Uterus (tissue), 2 donors: ENCODE measurements around the gene PHLPP1.

Source experiments
- POLR2A ChIP-seq, 2 donors: fragments of 450-650 bp; IDR thresholded peaks; one replicate each; pipeline ENCODE4 v1.6.1; 2016; ENCODE audit warnings: antibody characterized with exemption in 2 of 2, mild to moderate bottlenecking in 1 of 2, moderate library complexity in 1 of 2
- TF ChIP-seq, protein P1 (sequence below), 4 experiments: fragments of 200-600 bp in 2 of 4; fragments of 450-650 bp in 2 of 4; sonication (generic) in 2 of 4; IDR thresholded peaks; one replicate each; pipeline ENCODE4 v1.5.1; 2016 to 2019; ENCODE audit warnings: antibody characterized with exemption in 4 of 4, mild to moderate bottlenecking in 2 of 4, moderate library complexity in 1 of 4

DNA sequence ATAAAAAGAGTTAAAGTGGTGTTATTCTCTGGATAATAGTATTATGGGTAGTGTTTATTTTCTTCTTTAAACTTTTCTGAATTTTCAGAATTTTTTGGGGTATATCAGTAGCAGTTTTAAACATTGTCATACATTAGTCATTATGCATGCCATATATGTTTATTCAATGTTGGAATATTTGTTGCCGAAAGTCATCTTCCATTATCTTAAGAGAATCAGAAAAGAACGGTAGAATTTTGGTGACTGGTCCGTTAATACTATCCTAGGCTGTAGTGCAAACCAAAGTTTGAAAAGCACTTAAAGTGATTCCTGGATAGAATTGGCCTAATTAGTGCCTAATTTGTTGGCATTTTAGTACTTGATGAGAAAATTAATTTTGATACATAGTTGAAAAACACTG, 244.1 kb downstream of the PHLPP1 start:
- TF ChIP-seq, protein P1, sequence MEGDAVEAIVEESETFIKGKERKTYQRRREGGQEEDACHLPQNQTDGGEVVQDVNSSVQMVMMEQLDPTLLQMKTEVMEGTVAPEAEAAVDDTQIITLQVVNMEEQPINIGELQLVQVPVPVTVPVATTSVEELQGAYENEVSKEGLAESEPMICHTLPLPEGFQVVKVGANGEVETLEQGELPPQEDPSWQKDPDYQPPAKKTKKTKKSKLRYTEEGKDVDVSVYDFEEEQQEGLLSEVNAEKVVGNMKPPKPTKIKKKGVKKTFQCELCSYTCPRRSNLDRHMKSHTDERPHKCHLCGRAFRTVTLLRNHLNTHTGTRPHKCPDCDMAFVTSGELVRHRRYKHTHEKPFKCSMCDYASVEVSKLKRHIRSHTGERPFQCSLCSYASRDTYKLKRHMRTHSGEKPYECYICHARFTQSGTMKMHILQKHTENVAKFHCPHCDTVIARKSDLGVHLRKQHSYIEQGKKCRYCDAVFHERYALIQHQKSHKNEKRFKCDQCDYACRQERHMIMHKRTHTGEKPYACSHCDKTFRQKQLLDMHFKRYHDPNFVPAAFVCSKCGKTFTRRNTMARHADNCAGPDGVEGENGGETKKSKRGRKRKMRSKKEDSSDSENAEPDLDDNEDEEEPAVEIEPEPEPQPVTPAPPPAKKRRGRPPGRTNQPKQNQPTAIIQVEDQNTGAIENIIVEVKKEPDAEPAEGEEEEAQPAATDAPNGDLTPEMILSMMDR (IDR thresholded peaks at IDR 0.05) = no peak
- TF ChIP-seq POLR2A (IDR thresholded peaks at IDR 0.05) = no peak
